ENCODE data around the gene CORO2B. TPM values are rescaled to one million over a fixed set of nuclear protein-coding genes. Genes with fewer than 3 reads are reported as not detected.

CORO2B gene
- total and polyA plus RNA-seq, 2 of the 4 experiments (the other 2 are of a cell fraction) = 9.3 to 39.3 TPM

DNA sequence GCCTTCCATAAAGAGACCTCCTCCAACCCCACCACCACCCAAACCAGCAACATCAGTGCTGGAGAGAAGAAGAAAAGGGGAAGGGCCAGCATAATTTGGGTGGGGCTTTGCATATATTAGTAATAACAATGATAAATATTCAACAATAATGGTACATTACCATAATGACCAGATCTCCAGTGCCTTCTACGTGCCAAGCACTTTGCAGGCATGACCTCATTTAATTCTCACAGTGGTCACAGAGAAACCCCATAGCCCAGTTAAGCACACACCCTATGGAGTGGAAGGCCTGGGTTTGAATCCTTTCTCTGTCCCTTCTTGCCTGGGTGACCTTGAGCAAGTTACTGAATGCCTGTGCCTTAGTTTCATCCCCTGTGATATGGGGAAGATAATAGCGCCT, 49.2 kb downstream of the CORO2B start:
- no peak overlapping the region for H3K27ac ChIP-seq (ENCODE audit: insufficient read depth, low read length)
- H2BK20ac ChIP-seq (ENCODE audit: low read depth, low read length) = peak overlapping the region; percentile 20; the same call in 1 of the 2 replicates
- H3K27me3 ChIP-seq (ENCODE audit: control insufficient read depth, insufficient read depth, low read length) = no peaks in the 10 kb centered on the region
- POLR2A ChIA-PET (ENCODE audit: unreplicated experiment) = no interaction called here
- no peak overlapping the region for H2BK5ac ChIP-seq (ENCODE audit: low read depth, low read length, poor library complexity, severe bottlenecking)
- peak overlapping the region; percentile 66; the same call in 1 of the 2 replicates for H3K4ac ChIP-seq (ENCODE audit: low read depth, low read length)
- H4K5ac ChIP-seq (ENCODE audit: low read depth, low read length) = no peak overlapping the region
- no peak overlapping the region for H3K56ac ChIP-seq (ENCODE audit: extremely low read depth, insufficient read depth, low read length)
- H4K91ac ChIP-seq (ENCODE audit: insufficient read depth, low read depth, low read length) = peak overlapping the region; percentile 38
- TF ChIP-seq NFE2L2 (IDR thresholded peaks at IDR 0.05; ENCODE audit: low read depth, low read length) (no peak), MAZ (IDR thresholded peaks at IDR 0.05; ENCODE audit: borderline replicate concordance, low read depth, low read length) (no peak), CHD1 (IDR thresholded peaks at IDR 0.05; ENCODE audit: low read depth, low read length) (no peak), CEBPB (IDR thresholded peaks at IDR 0.05; ENCODE audit: low read depth, low read length) (no peak), FOS (IDR thresholded peaks at IDR 0.05; ENCODE audit: low read depth, low read length) (no peak), MAFK (IDR thresholded peaks at IDR 0.05; ENCODE audit: low read depth, low read length) (no peak), BHLHE40 (IDR thresholded peaks at IDR 0.05; ENCODE audit: low read depth, low read length) (no peak), RFX5 (IDR thresholded peaks at IDR 0.05; ENCODE audit: low read depth, low read length) (no peak), MXI1 (IDR thresholded peaks at IDR 0.05; ENCODE audit: borderline replicate concordance, low read depth, low read length) (no peak), RCOR1 (IDR thresholded peaks at IDR 0.05; ENCODE audit: insufficient replicate concordance, low read length) (no peak), RAD21 (IDR thresholded peaks at IDR 0.05; ENCODE audit: low read length) (no peak), POLR2A (IDR thresholded peaks at IDR 0.05; ENCODE audit: low read depth, low read length) (no peak), SMC3 (IDR thresholded peaks at IDR 0.05; ENCODE audit: low read depth, low read length) (no peak)
- TF ChIP-seq, protein P1, sequence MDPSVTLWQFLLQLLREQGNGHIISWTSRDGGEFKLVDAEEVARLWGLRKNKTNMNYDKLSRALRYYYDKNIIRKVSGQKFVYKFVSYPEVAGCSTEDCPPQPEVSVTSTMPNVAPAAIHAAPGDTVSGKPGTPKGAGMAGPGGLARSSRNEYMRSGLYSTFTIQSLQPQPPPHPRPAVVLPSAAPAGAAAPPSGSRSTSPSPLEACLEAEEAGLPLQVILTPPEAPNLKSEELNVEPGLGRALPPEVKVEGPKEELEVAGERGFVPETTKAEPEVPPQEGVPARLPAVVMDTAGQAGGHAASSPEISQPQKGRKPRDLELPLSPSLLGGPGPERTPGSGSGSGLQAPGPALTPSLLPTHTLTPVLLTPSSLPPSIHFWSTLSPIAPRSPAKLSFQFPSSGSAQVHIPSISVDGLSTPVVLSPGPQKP (IDR thresholded peaks at IDR 0.05; ENCODE audit: borderline replicate concordance, low read depth, low read length) = no peak
- TF ChIP-seq, protein P2, sequence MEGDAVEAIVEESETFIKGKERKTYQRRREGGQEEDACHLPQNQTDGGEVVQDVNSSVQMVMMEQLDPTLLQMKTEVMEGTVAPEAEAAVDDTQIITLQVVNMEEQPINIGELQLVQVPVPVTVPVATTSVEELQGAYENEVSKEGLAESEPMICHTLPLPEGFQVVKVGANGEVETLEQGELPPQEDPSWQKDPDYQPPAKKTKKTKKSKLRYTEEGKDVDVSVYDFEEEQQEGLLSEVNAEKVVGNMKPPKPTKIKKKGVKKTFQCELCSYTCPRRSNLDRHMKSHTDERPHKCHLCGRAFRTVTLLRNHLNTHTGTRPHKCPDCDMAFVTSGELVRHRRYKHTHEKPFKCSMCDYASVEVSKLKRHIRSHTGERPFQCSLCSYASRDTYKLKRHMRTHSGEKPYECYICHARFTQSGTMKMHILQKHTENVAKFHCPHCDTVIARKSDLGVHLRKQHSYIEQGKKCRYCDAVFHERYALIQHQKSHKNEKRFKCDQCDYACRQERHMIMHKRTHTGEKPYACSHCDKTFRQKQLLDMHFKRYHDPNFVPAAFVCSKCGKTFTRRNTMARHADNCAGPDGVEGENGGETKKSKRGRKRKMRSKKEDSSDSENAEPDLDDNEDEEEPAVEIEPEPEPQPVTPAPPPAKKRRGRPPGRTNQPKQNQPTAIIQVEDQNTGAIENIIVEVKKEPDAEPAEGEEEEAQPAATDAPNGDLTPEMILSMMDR (conservative IDR thresholded peaks at IDR 0.05; ENCODE audit: low read depth, low read length) = no peak
- H3K9me1 ChIP-seq (ENCODE audit: insufficient read depth, low read length) = peaks cover 26% of the 10 kb centered on the region
- no peak overlapping the region for H2AFZ ChIP-seq (replicated peaks; ENCODE audit: low read length, poor library complexity)
- no peak overlapping the region for H3K9ac ChIP-seq (ENCODE audit: low read depth, low read length)
- H3K14ac ChIP-seq (replicated peaks; ENCODE audit: low read depth, low read length) = peak overlapping the region; percentile 75; the same call in 1 of the 2 replicates
- H3K79me1 ChIP-seq (ENCODE audit: low read depth in 1 of 2, low read length in 2 of 2) = peaks cover 20 to 81% of the 10 kb centered on the region in 2 experiments
- no peak for DNase-seq
- dilution Hi-C loops (cut with HindIII; ENCODE audit: low sequenced_read_pairs, unreplicated experiment) (no loop called here), intact Hi-C loops (cut with micrococcal nuclease) (no loop called here), in situ Hi-C loops (cut with MboI; ENCODE audit: low sequenced_read_pairs) (no loop called here)
- no CpG with 5 or more reads among the region's 2 CpGs for WGBS, 2 experiments (ENCODE audit: extremely low coverage in 2 of 2, insufficient read length in 1 of 2)
- peak overlapping the region; percentile 56; the same call in 1 of the 2 replicates for H2BK120ac ChIP-seq (ENCODE audit: low read depth, low read length)
- no TSS peak for BruUV-seq (replicated peaks)
- H2AK9ac ChIP-seq (replicated peaks; ENCODE audit: low read depth, low read length, poor library complexity) = no peak overlapping the region
- H3K18ac ChIP-seq (ENCODE audit: low read depth, low read length) = no peak overlapping the region
- peak overlapping the region; percentile 95 for H2AK5ac ChIP-seq (ENCODE audit: low read depth, low read length)
- no peaks in the 10 kb centered on the region for H3K36me3 ChIP-seq (ENCODE audit: control insufficient read depth, insufficient read depth, low read length)
- CTCF ChIA-PET = no interaction called here
- no peaks in the 10 kb centered on the region for H3K9me3 ChIP-seq (ENCODE audit: control insufficient read depth, insufficient read depth, low read length)
- no peak overlapping the region for H3K4me3 ChIP-seq (ENCODE audit: insufficient read depth, low read depth, low read length)
- H4K20me1 ChIP-seq (ENCODE audit: insufficient read depth, low read length) = no peaks in the 10 kb centered on the region
- 0 out of 2 replicates have a peak overlapping the region, but pooled peaks have one; percentile 24 for H3K23ac ChIP-seq (ENCODE audit: low read depth, low read length)
- H3K4me1 ChIP-seq (ENCODE audit: control insufficient read depth, insufficient read depth, low read length) = peaks cover 28% of the 10 kb centered on the region
- no peak overlapping the region for H3K4me2 ChIP-seq (ENCODE audit: low read depth, low read length)
- 0 out of 4 replicates have a peak overlapping the region, but pooled peaks of 1 of the 2 experiments have one; percentile 24 for H4K8ac ChIP-seq (ENCODE audit: low read depth in 2 of 2, low read length in 2 of 2)
- H2BK15ac ChIP-seq (ENCODE audit: low read depth, low read length) = peak overlapping the region; percentile 80; the same call in 1 of the 3 replicates
- ATAC-seq (ENCODE audit: low read depth) = no peak
